GM19351 (cell line): Measurements from ENCODE around the gene EMILIN2.

Source experiments
- ATAC-seq: cut with Tn5 transposase; IDR thresholded peaks from one replicate; pipeline ENCODE4 v1.9.1; 2021; ENCODE audit warnings: mild to moderate bottlenecking, moderate library complexity; ENCODE audit not compliant: unreplicated experiment

EMILIN2 gene

GRCh38 chr18:2872095-2872494, 25.3 kb downstream of the EMILIN2 start:
- no peak for ATAC-seq

- no peak for ATAC-seq
Observed at GRCh38 chr18:2874765-2875164, 28.0 kb downstream of the EMILIN2 start.

GRCh38 chr18:2878656-2879330, 32.0 kb downstream of the EMILIN2 start:
- no peak for ATAC-seq

GRCh38 chr18:2879889-2880288, 33.1 kb downstream of the EMILIN2 start:
- no peak for ATAC-seq

- no peak for ATAC-seq
Observed at GRCh38 chr18:2880473-2880872, 33.7 kb downstream of the EMILIN2 start.

GRCh38 chr18:2881088-2881839, 34.5 kb downstream of the EMILIN2 start:
- ATAC-seq = no peak

GRCh38 chr18:2881840-2882195, 35.0 kb downstream of the EMILIN2 start:
- ATAC-seq = no peak

- ATAC-seq = no peak
Observed at GRCh38 chr18:2882201-2882600, 35.4 kb downstream of the EMILIN2 start.

- peak; percentile 84 for ATAC-seq
Observed at GRCh38 chr18:2883076-2883735, 36.4 kb downstream of the EMILIN2 start.

- no peak for ATAC-seq
Observed at GRCh38 chr18:2884706-2885285, 38.0 kb downstream of the EMILIN2 start.

GRCh38 chr18:2887470-2887869, 40.7 kb downstream of the EMILIN2 start:
- no peak for ATAC-seq

GRCh38 chr18:2889761-2890192, 43.0 kb downstream of the EMILIN2 start:
- ATAC-seq = no peak

- no peak for ATAC-seq
Observed at GRCh38 chr18:2890606-2891005, 43.8 kb downstream of the EMILIN2 start.

- no peak for ATAC-seq
Observed at GRCh38 chr18:2891526-2892431, 45.0 kb downstream of the EMILIN2 start.

GRCh38 chr18:2893056-2893455, 46.2 kb downstream of the EMILIN2 start:
- ATAC-seq = no peak

- no peak for ATAC-seq
Observed at GRCh38 chr18:2893676-2894075, 46.9 kb downstream of the EMILIN2 start.

GRCh38 chr18:2894131-2894840, 47.5 kb downstream of the EMILIN2 start:
- ATAC-seq = no peak

- ATAC-seq = no peak
Observed at GRCh38 chr18:2894841-2895370, 48.1 kb downstream of the EMILIN2 start.

GRCh38 chr18:2895391-2895790, 48.6 kb downstream of the EMILIN2 start:
- ATAC-seq = no peak

- ATAC-seq = no peak
Observed at GRCh38 chr18:2896990-2897389, 50.2 kb downstream of the EMILIN2 start.
